Measurements from ENCODE around the gene LPXN. TPM values are rescaled to one million over a fixed set of nuclear protein-coding genes. Genes with fewer than 3 reads are reported as not detected.

The LPXN gene
- polyA plus RNA-seq, 3 donors, result 8.0 to 8.9 (median 8.7) TPM

- DNase-seq, result peak; percentile 76
These were observed 51.2 kb downstream of the LPXN start for GRCh38 chr11:58524232-58525036.

- peak; percentile 17 for DNase-seq
These were observed 61.8 kb downstream of the LPXN start for GRCh38 chr11:58513747-58514367.

GRCh38 chr11:58511636-58512035 lies 64.0 kb downstream of the LPXN start:
- DNase-seq, result no peak

GRCh38 chr11:58509748-58510147 lies 65.9 kb downstream of the LPXN start:
- DNase-seq, result no peak

GRCh38 chr11:58508814-58509213 lies 66.8 kb downstream of the LPXN start:
- DNase-seq, result no peak

GRCh38 chr11:58508005-58508404 lies 67.7 kb downstream of the LPXN start, which contains the start of gene OR5B21:
Gene OR5B21, minus strand, starts transcription at chr11:58508105. Its CDS starts 0 bp downstream, at chr11:58508105.
- DNase-seq, result no peak

GRCh38 chr11:58507355-58507754 lies 68.3 kb downstream of the LPXN start:
- no peak for DNase-seq

GRCh38 chr11:58506935-58507334 lies 68.7 kb downstream of the LPXN start:
- DNase-seq, result no peak

- peak; percentile 8 for DNase-seq
These were observed 69.8 kb downstream of the LPXN start for GRCh38 chr11:58505849-58506248.

- no peak for DNase-seq
These were observed 71.4 kb downstream of the LPXN start for GRCh38 chr11:58504232-58504631.

GRCh38 chr11:58503361-58503856 lies 72.2 kb downstream of the LPXN start:
- DNase-seq, result no peak

- DNase-seq, result no peak
These were observed 73.7 kb downstream of the LPXN start for GRCh38 chr11:58502004-58502403.

- DNase-seq, result no peak
These were observed 77.2 kb downstream of the LPXN start for GRCh38 chr11:58498464-58498863.

GRCh38 chr11:58497951-58498350 lies 77.7 kb downstream of the LPXN start:
- DNase-seq, result no peak

- DNase-seq, result no peak
These were observed 79.8 kb downstream of the LPXN start for GRCh38 chr11:58495906-58496305.

- no peak for DNase-seq
These were observed 81.6 kb downstream of the LPXN start for GRCh38 chr11:58494101-58494500.

- no peak for DNase-seq
These were observed 82.0 kb downstream of the LPXN start for GRCh38 chr11:58493676-58494075.

GRCh38 chr11:58490827-58491226 lies 84.8 kb downstream of the LPXN start:
- no peak for DNase-seq

- DNase-seq, result no peak
These were observed 88.5 kb downstream of the LPXN start for GRCh38 chr11:58487170-58487569.

- no peak for DNase-seq
These were observed 89.7 kb downstream of the LPXN start for GRCh38 chr11:58485961-58486360.
